H1 (cell line): Measurements from ENCODE around the gene GADD45GIP1. TPM values are rescaled to one million over a fixed set of nuclear protein-coding genes. Genes with fewer than 3 reads are reported as not detected.

Experiments used
- CTCF ChIA-PET: fragments of 300-600 bp; sonication (Branson Sonifier 250); formaldehyde crosslinking; loops from one replicate; lab custom pipeline; 2021; ENCODE audit not compliant: partially characterized antibody; lab: Charles Lee
- POLR2A ChIA-PET: fragments of 300-600 bp; sonication (Branson Sonifier 250); formaldehyde crosslinking; loops from one replicate; lab custom pipeline; 2021; ENCODE audit warnings: inconsistent platforms; ENCODE audit not compliant: partially characterized antibody; lab: Charles Lee
- DNase-seq, 2 experiments: peaks; one replicate each; pipeline versions ENCODE4 v3.0.0 to v3.0.0-alpha.2; 2010 to 2022; ENCODE audit warnings: low spot score in 2 of 2, low read depth in 1 of 2, mixed read lengths in 1 of 2
- FAIRE-seq: peaks from 2 replicates; lab custom pipeline; 2011; peaks lifted over from hg19 to GRCh38; lab: Jason Lieb, UNC
- H2AFZ ChIP-seq: 2 replicates; pipeline ENCODE4 v1.8.1; 2012; ENCODE audit warnings: low read length, inconsistent platforms
- H2AK5ac ChIP-seq: 2 replicates; pipeline ENCODE4 v1.6.1; 2013; ENCODE audit warnings: low read depth, low read length
- H2BK120ac ChIP-seq: replicated peaks from 2 replicates; pipeline ENCODE3; 2013; ENCODE audit warnings: low read depth, low read length, inconsistent platforms
- H2BK12ac ChIP-seq: 2 replicates; pipeline ENCODE4 v1.6.1; 2013; ENCODE audit warnings: low read depth, low read length
- H2BK15ac ChIP-seq: 2 replicates; pipeline ENCODE4 v1.6.1; 2013; ENCODE audit warnings: low read length
- H2BK20ac ChIP-seq: 2 replicates; pipeline ENCODE4 v1.6.1; 2013; ENCODE audit warnings: low read length
- H2BK5ac ChIP-seq: 2 replicates; pipeline ENCODE4 v1.6.1; 2013; ENCODE audit warnings: low read depth, low read length
- H3K14ac ChIP-seq: 2 replicates; pipeline ENCODE4 v1.6.1; 2013; ENCODE audit warnings: inconsistent platforms; ENCODE audit not compliant: insufficient read length
- H3K18ac ChIP-seq: 2 replicates; pipeline ENCODE4 v1.6.1; 2013; ENCODE audit warnings: low read length; ENCODE audit errors: extremely low read depth
- H3K23ac ChIP-seq: 2 replicates; pipeline ENCODE4 v1.6.1; 2013; ENCODE audit warnings: inconsistent platforms; ENCODE audit not compliant: insufficient read length
- H3K23me2 ChIP-seq: 2 replicates; pipeline ENCODE4 v1.6.1; 2013; ENCODE audit warnings: low read depth, low read length
- H3K27ac ChIP-seq: 2 replicates; pipeline ENCODE4 v1.6.1; 2011; ENCODE audit warnings: low read depth, low read length, inconsistent platforms
- H3K27me3 ChIP-seq, 4 experiments: replicated peaks in 1 of 4; 1 replicate in 1 of 4; 2 replicates in 3 of 4; pipeline versions ENCODE4 v1.6.1 to v1.8.1; 2011 to 2013; ENCODE audit warnings: low read length in 3 of 4, mild to moderate bottlenecking in 3 of 4, inconsistent platforms in 2 of 4, mixed read lengths in 2 of 4, moderate library complexity in 1 of 4; ENCODE audit not compliant: control insufficient read depth in 3 of 4, insufficient read depth in 3 of 4; ENCODE audit errors: extremely low read depth in 1 of 4
- H3K36me3 ChIP-seq, 4 experiments: 2 replicates each; pipeline versions ENCODE4 v1.6.1 to v1.8.1; 2011 to 2013; ENCODE audit warnings: mild to moderate bottlenecking in 4 of 4, low read length in 3 of 4, moderate library complexity in 2 of 4, control low read depth in 1 of 4, inconsistent platforms in 1 of 4; ENCODE audit not compliant: insufficient read depth in 4 of 4, control insufficient read depth in 2 of 4
- H3K4ac ChIP-seq: replicated peaks from 2 replicates; pipeline ENCODE3; 2013; ENCODE audit warnings: low read length, low read depth, mixed read lengths, inconsistent platforms; ENCODE audit not compliant: insufficient read length
- H3K4me1 ChIP-seq, 4 experiments: replicated peaks in 1 of 4; 1 replicate in 1 of 4; 2 replicates in 3 of 4; pipeline versions ENCODE4 v1.6.1 to v1.8.1; 2011 to 2013; ENCODE audit warnings: low read length in 3 of 4, inconsistent platforms in 2 of 4, mixed read lengths in 1 of 4; ENCODE audit not compliant: insufficient read depth in 4 of 4, control insufficient read depth in 3 of 4
- H3K4me2 ChIP-seq, 2 experiments: 2 replicates each; pipeline versions ENCODE4 v1.6.1 to v1.8.1; 2011 to 2013; ENCODE audit warnings: low read depth in 2 of 2, low read length in 2 of 2, control low read depth in 1 of 2, inconsistent platforms in 1 of 2, mild to moderate bottlenecking in 1 of 2; ENCODE audit not compliant: insufficient read depth in 1 of 2
- H3K4me3 ChIP-seq, 4 experiments: fragments of 200-600, 300-600 bp in 1 of 4; sonication (generic), shearing (Covaris generic), sonication (Bioruptor Twin) in 1 of 4; 2 replicates each; pipeline versions ENCODE4 v1.5.1 to v1.8.1; 2011 to 2016; ENCODE audit warnings: low read length in 4 of 4, low read depth in 3 of 4, control low read depth in 2 of 4, inconsistent platforms in 2 of 4, mild to moderate bottlenecking in 2 of 4, mixed read lengths in 1 of 4, moderate library complexity in 1 of 4; ENCODE audit not compliant: insufficient read depth in 2 of 4; ENCODE audit errors: extremely low read depth in 1 of 4
- H3K56ac ChIP-seq: replicated peaks from 2 replicates; pipeline ENCODE3; 2013; ENCODE audit warnings: low read depth, mild to moderate bottlenecking, mixed read lengths, low read length, inconsistent platforms; ENCODE audit not compliant: insufficient read length
- H3K79me1 ChIP-seq: 2 replicates; pipeline ENCODE4 v1.6.1; 2013; ENCODE audit warnings: low read depth, low read length, control low read depth
- H3K79me2 ChIP-seq, 2 experiments: 2 replicates each; pipeline versions ENCODE4 v1.6.1 to v1.8.1; 2012 to 2013; ENCODE audit warnings: low read length in 2 of 2, mild to moderate bottlenecking in 2 of 2, inconsistent platforms in 1 of 2; ENCODE audit not compliant: insufficient read depth in 2 of 2, control insufficient read depth in 1 of 2
- H3K9ac ChIP-seq, 4 experiments: replicated peaks in 1 of 4; 1 replicate in 1 of 4; 2 replicates in 3 of 4; pipeline versions ENCODE4 v1.6.1 to v1.8.1; 2011 to 2013; ENCODE audit warnings: low read depth in 3 of 4, low read length in 3 of 4, control low read depth in 2 of 4, mild to moderate bottlenecking in 2 of 4, moderate library complexity in 2 of 4, inconsistent platforms in 1 of 4; ENCODE audit errors: extremely low read depth in 1 of 4
- H3K9me3 ChIP-seq, 2 experiments: 2 replicates each; pipeline versions ENCODE4 v1.6.1 to v1.8.1; 2012 to 2013; ENCODE audit warnings: mild to moderate bottlenecking in 2 of 2, moderate library complexity in 2 of 2, control low read depth in 1 of 2, inconsistent platforms in 1 of 2, low read depth in 1 of 2, low read length in 1 of 2, mixed read lengths in 1 of 2; ENCODE audit not compliant: insufficient read depth in 2 of 2
- H4K20me1 ChIP-seq, 2 experiments: replicated peaks in 1 of 2; 2 replicates each; pipeline versions ENCODE3 to v1.8.1; 2011 to 2013; ENCODE audit warnings: inconsistent platforms in 2 of 2, low read length in 2 of 2, mild to moderate bottlenecking in 1 of 2; ENCODE audit not compliant: insufficient read depth in 2 of 2, control insufficient read depth in 1 of 2
- H4K5ac ChIP-seq: 2 replicates; pipeline ENCODE4 v1.6.1; 2013; ENCODE audit warnings: low read length, low read depth, mixed read lengths, inconsistent platforms; ENCODE audit not compliant: insufficient read length
- H4K8ac ChIP-seq: 2 replicates; pipeline ENCODE4 v1.8.0; 2013; ENCODE audit warnings: mild to moderate bottlenecking, moderate library complexity, low read length, inconsistent platforms; ENCODE audit not compliant: insufficient read depth; ENCODE audit errors: extremely low read depth
- H4K91ac ChIP-seq: replicated peaks from 2 replicates; pipeline ENCODE3; 2013; ENCODE audit warnings: low read length, mixed read lengths, inconsistent platforms; ENCODE audit not compliant: insufficient read length
- ASH2L ChIP-seq: fragments of 200-600, 300-600 bp; sonication (generic); IDR thresholded peaks from one replicate; pipeline ENCODE4 v1.7.1; 2017; ENCODE audit warnings: low read length
- CBX8 ChIP-seq: fragments of 300-800, 300-1000 bp; sonication (generic); IDR thresholded peaks from 2 replicates; pipeline ENCODE4 v1.7.1; 2016; ENCODE audit warnings: low read depth, low read length, borderline replicate concordance
- GTF2F1 ChIP-seq: IDR thresholded peaks from 2 replicates; pipeline ENCODE4 v1.6.1; 2012; ENCODE audit warnings: low read depth, low read length, improper control_type of control experiment, borderline replicate concordance
- HDAC6 ChIP-seq: IDR thresholded peaks from one replicate; pipeline ENCODE4 v1.7.1; 2012; ENCODE audit warnings: low read depth, mild to moderate bottlenecking, inconsistent platforms, low read length, moderate library complexity
- JUN ChIP-seq: IDR thresholded peaks from 2 replicates; pipeline ENCODE4 v1.6.1; 2011; ENCODE audit warnings: low read depth, mild to moderate bottlenecking, improper control_type of control experiment, low read length
- NRF1 ChIP-seq: IDR thresholded peaks from 2 replicates; pipeline ENCODE4 v1.6.1; 2011; ENCODE audit warnings: mild to moderate bottlenecking, low read depth, low read length, improper control_type of control experiment
- POLR2AphosphoS5 ChIP-seq: IDR thresholded peaks from 2 replicates; pipeline ENCODE4 v1.6.1; 2011; ENCODE audit warnings: low read depth, low read length
- RFX5 ChIP-seq: IDR thresholded peaks from 2 replicates; pipeline ENCODE4 v1.6.1; 2011; ENCODE audit warnings: low read depth, low read length, improper control_type of control experiment, borderline replicate concordance
- SIX5 ChIP-seq: IDR thresholded peaks from 2 replicates; pipeline ENCODE4 v1.6.1; 2011; ENCODE audit warnings: mild to moderate bottlenecking, low read depth, low read length
- YY1 ChIP-seq: IDR thresholded peaks from 2 replicates; pipeline ENCODE4 v1.6.1; 2011; ENCODE audit warnings: low read depth, mild to moderate bottlenecking, low read length
- ZNF274 ChIP-seq: IDR thresholded peaks from 2 replicates; pipeline ENCODE4 v1.7.0; 2012; ENCODE audit warnings: low read length, borderline replicate concordance; ENCODE audit errors: extremely low read depth
- WGBS, 2 experiments: shearing (Covaris generic) in 1 of 2; methylation state at CpG; one replicate each; pipeline versions ENCODE4 v1.1.6 to v1.1.7; 2013 to 2015; ENCODE audit warnings: low lambda C conversion rate in 2 of 2, mixed read lengths in 2 of 2, inconsistent platforms in 1 of 2, low coverage in 1 of 2, missing lambda C conversion rate in 1 of 2; ENCODE audit not compliant: insufficient replicate concordance in 2 of 2, insufficient coverage in 1 of 2, insufficient read length in 1 of 2; ENCODE audit errors: extremely low coverage in 1 of 2, missing lambda C conversion rate in 1 of 2; 5-methylcytosine and 5-hydroxymethylcytosine counted together
- polyA plus RNA-seq, 7 experiments: library from polyadenylated mRNA; depleted of rRNA in 3 of 7; stranded (reverse) in 5 of 7; unstranded in 2 of 7; fragments of >200 nt in 5 of 7; fragments of 200-250 nt in 2 of 7; gene quantifications; 1 replicate in 5 of 7; 2 replicates in 1 of 7; 4 replicates in 1 of 7; pipeline versions ENCODE4 v1.2.1 to v1.2.3, GENCODE V29; 2011 to 2013; ENCODE audit warnings: missing spikeins in 2 of 7, mixed read lengths in 2 of 7
- total RNA-seq: library from RNA; stranded (reverse); fragmentation: NEBNext Ultra II Directional; extraction: Animal tissue kit (Norgen Biotek cat#: 25700); gene quantifications from 2 replicates; pipeline ENCODE4 v1.2.1, GENCODE V29; 2021
- TF ChIP-seq, protein P1 (sequence below): IDR thresholded peaks from 2 replicates; pipeline ENCODE4 v1.6.1; 2012; ENCODE audit warnings: inconsistent platforms
- TF ChIP-seq, protein P2 (sequence below): IDR thresholded peaks from 2 replicates; pipeline ENCODE4 v1.6.1; 2011; ENCODE audit warnings: low read length, improper control_type of control experiment

GADD45GIP1 gene
- total and polyA plus RNA-seq, 2 of the 8 experiments (the other 6 are each of a cell fraction or from before 2014, with no cell fraction given) = 42.2 to 42.6 TPM

DNA sequence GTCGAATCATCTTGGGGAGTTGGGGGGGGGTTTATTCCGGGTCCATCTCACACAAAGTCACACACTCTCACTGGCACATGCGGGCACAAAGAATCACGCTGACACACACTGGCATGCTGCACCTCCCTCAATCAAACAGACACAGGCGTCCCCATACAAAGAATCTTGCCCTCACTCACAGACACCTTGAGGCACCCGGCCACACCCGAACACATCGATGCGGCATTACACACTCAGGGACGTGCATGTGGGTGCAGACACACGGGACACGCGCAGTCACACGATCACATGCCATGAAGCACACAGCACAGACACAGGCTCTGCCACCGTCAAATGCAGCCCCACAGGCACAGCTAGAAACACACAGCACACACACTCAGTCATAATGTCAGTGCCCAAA is 46.1 kb upstream of the GADD45GIP1 start:
- no peak overlapping the region for H3K4ac ChIP-seq
- no peak overlapping the region for H3K14ac ChIP-seq
- no peak overlapping the region for H2BK120ac ChIP-seq
- H2AFZ ChIP-seq = no peak overlapping the region
- DNase-seq (no peak), FAIRE-seq (no peak)
- H3K36me3 ChIP-seq = no peaks in the 10 kb centered on the region
- H3K4me2 ChIP-seq = no peak overlapping the region
- H3K79me1 ChIP-seq = no peaks in the 10 kb centered on the region
- 0 out of 2 replicates have a peak overlapping the region, but pooled peaks have one; percentile 65 for H2AK5ac ChIP-seq
- H3K4me1 ChIP-seq = peaks cover 0 to 6% (median 0%) of the 10 kb centered on the region in 4 experiments; a peak in 1 of 7 replicates
- peak overlapping the region; percentile 80; the same call in 1 of the 2 replicates for H2BK12ac ChIP-seq
- H2BK20ac ChIP-seq = no peak overlapping the region
- 0 out of 2 replicates have a peak overlapping the region, but pooled peaks have one; percentile 19 for H2BK15ac ChIP-seq
- no peak overlapping the region for H4K5ac ChIP-seq
- H3K9ac ChIP-seq = no peak overlapping the region
- POLR2A ChIA-PET = interaction anchor here (0.6 to 1.4 kb wide), 5 partner anchors 12 to 190 kb away, joined by 3 to 4 read pairs (median 3); partner anchors contain the start of gene GADD45GIP1
- H3K79me2 ChIP-seq = no peaks in the 10 kb centered on the region
- peaks cover 14 to 94% (median 74%) of the 10 kb centered on the region in 4 experiments for H3K27me3 ChIP-seq
- no peak overlapping the region for H3K56ac ChIP-seq
- H3K27ac ChIP-seq = no peak overlapping the region
- H4K91ac ChIP-seq = no peak overlapping the region
- no peaks in the 10 kb centered on the region for H3K9me3 ChIP-seq
- WGBS, 2 experiments = 89% methylated on average over 15 of the region's 15 CpGs; no CpG with 5 or more reads in 1 of the 2 experiments
- H3K23ac ChIP-seq = no peak overlapping the region
- H4K8ac ChIP-seq = no peak overlapping the region
- peaks cover 0 to 5% of the 10 kb centered on the region in 2 experiments for H4K20me1 ChIP-seq
- no peak overlapping the region for H3K18ac ChIP-seq
- CTCF ChIA-PET = interaction anchor here (0.7 to 12.9 kb wide), 9 partner anchors 11 to 92 kb away, joined by 3 to 175 read pairs (median 12); no protein-coding TSS in a partner anchor
- H2BK5ac ChIP-seq = no peak overlapping the region
- no peak overlapping the region for H3K4me3 ChIP-seq
- no peaks in the 10 kb centered on the region for H3K23me2 ChIP-seq
- TF ChIP-seq ZNF274 (no peak), CBX8 (no peak), POLR2AphosphoS5 (no peak), JUN (no peak), YY1 (no peak), SIX5 (no peak), ASH2L (no peak), NRF1 (no peak), RFX5 (no peak), HDAC6 (no peak), GTF2F1 (no peak)
- TF ChIP-seq, protein P1, sequence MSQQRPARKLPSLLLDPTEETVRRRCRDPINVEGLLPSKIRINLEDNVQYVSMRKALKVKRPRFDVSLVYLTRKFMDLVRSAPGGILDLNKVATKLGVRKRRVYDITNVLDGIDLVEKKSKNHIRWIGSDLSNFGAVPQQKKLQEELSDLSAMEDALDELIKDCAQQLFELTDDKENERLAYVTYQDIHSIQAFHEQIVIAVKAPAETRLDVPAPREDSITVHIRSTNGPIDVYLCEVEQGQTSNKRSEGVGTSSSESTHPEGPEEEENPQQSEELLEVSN = no peak
- TF ChIP-seq, protein P2, sequence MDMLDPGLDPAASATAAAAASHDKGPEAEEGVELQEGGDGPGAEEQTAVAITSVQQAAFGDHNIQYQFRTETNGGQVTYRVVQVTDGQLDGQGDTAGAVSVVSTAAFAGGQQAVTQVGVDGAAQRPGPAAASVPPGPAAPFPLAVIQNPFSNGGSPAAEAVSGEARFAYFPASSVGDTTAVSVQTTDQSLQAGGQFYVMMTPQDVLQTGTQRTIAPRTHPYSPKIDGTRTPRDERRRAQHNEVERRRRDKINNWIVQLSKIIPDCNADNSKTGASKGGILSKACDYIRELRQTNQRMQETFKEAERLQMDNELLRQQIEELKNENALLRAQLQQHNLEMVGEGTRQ = no peak
